ENCODE results near the gene CHST3. TPM values are rescaled to one million over a fixed set of nuclear protein-coding genes. Genes with fewer than 3 reads are reported as not detected.

CHST3 gene
- total RNA-seq, 1 experiment from 2014 or later: 6.1 TPM

- TF ChIP-seq CTCF (conservative IDR thresholded peaks at IDR 0.05): no peak
- no peak overlapping the region for H2BK15ac ChIP-seq (ENCODE audit: low read depth, low read length)
- H2BK120ac ChIP-seq (ENCODE audit: low read depth, low read length, poor library complexity, severe bottlenecking): no peak overlapping the region
- peaks cover 1% of the 10 kb centered on the region for H3K27me3 Mint-ChIP-seq (ENCODE audit: low read depth)
- no peaks in the 10 kb centered on the region for H3K23me2 ChIP-seq (ENCODE audit: insufficient read length, low read depth, low read length, poor library complexity, severe bottlenecking)
- H2AK5ac ChIP-seq (ENCODE audit: insufficient read length, low read length): no peak overlapping the region
- no CpG with 5 or more reads among the region's 26 CpGs for WGBS (ENCODE audit: extremely low coverage, insufficient read length, low lambda C conversion rate)
- H4K20me1 ChIP-seq (ENCODE audit: control insufficient read depth, insufficient read depth, insufficient read length): no peaks in the 10 kb centered on the region
- no peaks in the 10 kb centered on the region for H3K9me3 ChIP-seq (ENCODE audit: control insufficient read depth, low read depth, low read length)
- no peak overlapping the region for H2BK5ac ChIP-seq (ENCODE audit: insufficient read length, low read length)
- no peak for DNase-seq
- H4K8ac ChIP-seq (replicated peaks; ENCODE audit: insufficient read length, low read depth, low read length): no peak overlapping the region
- no peak overlapping the region; a peak in 1 of 7 replicates for H3K27ac Mint-ChIP-seq
- no peak overlapping the region for H4K91ac ChIP-seq (ENCODE audit: insufficient read length, low read depth, low read length)
- no peak overlapping the region for H3T11ph ChIP-seq (ENCODE audit: low read length)
- no peaks in the 10 kb centered on the region for H3K4me1 ChIP-seq (ENCODE audit: insufficient read depth, low read length)
- no peaks in the 10 kb centered on the region; a peak in 1 of 7 replicates for H3K36me3 Mint-ChIP-seq (ENCODE audit: insufficient read depth in 1 of 3, low read depth in 3 of 3)
- no peak overlapping the region for H4K5ac ChIP-seq (ENCODE audit: insufficient read length, low read depth, low read length)
- no peak overlapping the region for H3K56ac ChIP-seq (ENCODE audit: insufficient read length, low read depth, low read length)
- H3K27ac ChIP-seq (ENCODE audit: insufficient read length, low read depth, low read length): no peak overlapping the region
- H2BK12ac ChIP-seq (ENCODE audit: insufficient read length, low read depth, low read length): no peak overlapping the region
- H3K4me2 ChIP-seq (ENCODE audit: insufficient read depth, insufficient read length, low read length): no peak overlapping the region
- no peak overlapping the region for H2BK20ac ChIP-seq (ENCODE audit: low read depth, low read length, poor library complexity, severe bottlenecking)
- no peaks in the 10 kb centered on the region for H3K27me3 ChIP-seq (ENCODE audit: insufficient read depth, low read length)
- H3K14ac ChIP-seq (ENCODE audit: insufficient read depth, low read length): no peak overlapping the region
- no peaks in the 10 kb centered on the region for H3K79me1 ChIP-seq (ENCODE audit: insufficient read depth, low read depth, low read length, poor library complexity, severe bottlenecking)
- no peak overlapping the region for H3K23ac ChIP-seq (ENCODE audit: insufficient read length, low read depth, low read length)
- H3K18ac ChIP-seq (ENCODE audit: insufficient read length, low read depth, low read length): no peak overlapping the region
- no peak overlapping the region for H2AFZ ChIP-seq (ENCODE audit: low read length)
- H3K4ac ChIP-seq (ENCODE audit: low read depth, low read length): no peak overlapping the region
- H3K79me2 ChIP-seq (ENCODE audit: insufficient read depth, low read length): no peaks in the 10 kb centered on the region
- peaks cover 2 to 4% of the 10 kb centered on the region in 2 experiments; a peak in 1 of 4 replicates for H3K4me1 Mint-ChIP-seq
- no peak overlapping the region for H3K9ac ChIP-seq (ENCODE audit: extremely low read depth, insufficient read length, low read length)
- H3K4me3 Mint-ChIP-seq: no peak overlapping the region
- H3K9me3 Mint-ChIP-seq: peaks cover 2 to 18% of the 10 kb centered on the region in 2 experiments; a peak in 4 of 5 replicates
Measured at GRCh38 chr10:71939861-71940474, 24.2 kb upstream of the CHST3 start.

Data from H9 (cell line).